Urinary bladder (tissue), 4 donors: Measurements from ENCODE around the gene ERCC4. TPM values are rescaled to one million over a fixed set of nuclear protein-coding genes. Genes with fewer than 3 reads are reported as not detected.

Experiments used
- DNase-seq: peaks from one replicate; pipeline ENCODE4 v3.0.0-alpha.2; 2015; ENCODE audit errors: extremely low spot score
- H3K27ac ChIP-seq: one replicate; pipeline ENCODE4 v1.5.1; 2013; ENCODE audit warnings: low read depth, mild to moderate bottlenecking, moderate library complexity
- H3K36me3 ChIP-seq: one replicate; pipeline ENCODE4 v1.6.1; 2013; ENCODE audit warnings: mild to moderate bottlenecking, moderate library complexity; ENCODE audit not compliant: insufficient read depth
- H3K4me1 ChIP-seq: one replicate; pipeline ENCODE4 v1.6.1; 2013; ENCODE audit warnings: mild to moderate bottlenecking, moderate library complexity; ENCODE audit not compliant: insufficient read depth
- H3K4me3 ChIP-seq: one replicate; pipeline ENCODE4 v1.5.1; 2013; ENCODE audit warnings: low read depth, low read length
- WGBS: extraction: QIAGEN DNeasy Blood & Tissue Kit; methylation state at CpG from one replicate; pipeline ENCODE4 v1.1.7; 2013; 5-methylcytosine and 5-hydroxymethylcytosine counted together
- polyA plus RNA-seq: library from polyadenylated mRNA; stranded (reverse); fragments of 200-250 nt; gene quantifications from one replicate; pipeline ENCODE4 v1.2.3, GENCODE V29; 2013
- total RNA-seq: library from RNA; depleted of rRNA; stranded (reverse); fragments of >200 nt; gene quantifications from one replicate; pipeline ENCODE4 v1.2.3, GENCODE V29; 2014
- donor health status: healthy with polysubstance abuse.
- donor health status: healthy.

ERCC4 gene
- total and polyA plus RNA-seq, 2 donors: 5.2 to 18.4 TPM

DNA sequence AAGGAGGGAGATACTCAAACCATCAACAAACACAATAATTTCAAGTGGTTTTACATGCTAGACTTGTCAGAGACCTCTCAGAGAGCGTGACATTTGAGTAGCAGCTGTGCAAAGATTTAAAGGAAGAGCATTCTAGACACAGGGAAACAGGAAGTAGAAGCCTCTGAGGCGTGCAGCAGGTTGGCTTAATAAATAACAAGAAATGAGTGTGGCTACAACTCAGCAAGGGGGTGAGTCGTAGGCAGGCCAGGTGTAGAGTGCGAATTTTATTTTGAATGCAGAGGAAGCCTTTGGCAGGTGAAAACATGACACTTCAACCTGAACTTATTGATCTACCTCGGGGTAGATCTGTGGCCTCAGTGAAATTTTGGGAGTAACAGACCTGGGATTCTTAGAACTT is 78.0 kb downstream of the ERCC4 start:
- WGBS: 76% methylated on average over 5 of the region's 5 CpGs

DNA sequence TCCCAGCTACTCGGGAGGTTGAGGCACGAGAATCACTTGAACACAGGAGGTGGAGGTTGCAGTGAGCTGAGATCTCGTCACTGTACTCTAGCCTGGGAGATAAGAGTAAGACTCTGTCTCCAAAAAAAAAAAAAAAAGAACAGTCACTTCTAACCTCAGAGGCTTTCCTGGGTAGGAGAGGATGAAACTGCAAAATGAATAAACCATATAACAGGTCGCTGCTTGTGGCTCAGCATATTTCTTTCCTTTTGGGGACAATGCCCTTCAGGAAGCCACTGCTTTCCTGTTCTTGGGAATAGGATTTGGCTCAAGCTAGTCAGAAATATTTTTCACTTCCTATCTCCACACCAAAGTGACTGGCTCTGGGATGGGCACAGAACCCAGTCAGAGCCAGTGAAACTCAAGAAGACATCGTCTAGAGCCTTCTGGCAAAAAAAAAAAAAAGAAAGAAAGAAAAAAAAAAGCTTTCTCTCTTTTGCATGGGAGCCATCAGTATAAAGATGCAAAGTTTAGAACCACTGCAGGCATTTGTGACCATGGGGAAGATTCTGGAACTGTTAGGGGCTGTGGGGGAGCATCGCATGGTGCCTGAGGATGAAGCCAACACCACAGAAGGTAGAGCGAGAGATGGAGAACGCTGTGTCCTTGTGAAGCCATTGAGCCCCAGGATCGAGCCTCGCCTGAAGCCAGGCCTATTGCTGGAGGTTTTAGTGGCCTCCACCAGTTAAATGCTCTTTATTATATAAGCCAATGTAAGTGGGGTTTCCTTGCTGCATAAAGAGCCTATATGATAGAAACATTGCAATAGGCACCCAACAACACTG is 79.3 kb downstream of the ERCC4 start:
- Histone ChIP-seq H3K36me3 (no peaks in the 10 kb centered on the region), H3K4me1 (no peaks in the 10 kb centered on the region), H3K4me3 (no peak overlapping the region), H3K27ac (no peak overlapping the region)
- no peak for DNase-seq
- WGBS: 80% methylated on average over 10 of the region's 10 CpGs

More for the DNA sequence above, 78.0 kb downstream of the ERCC4 start:
- no peaks in the 10 kb centered on the region for H3K4me1 ChIP-seq
- H3K4me3 ChIP-seq: no peak overlapping the region
- no peaks in the 10 kb centered on the region for H3K36me3 ChIP-seq
- no peak for DNase-seq
- H3K27ac ChIP-seq: no peak overlapping the region

DNA sequence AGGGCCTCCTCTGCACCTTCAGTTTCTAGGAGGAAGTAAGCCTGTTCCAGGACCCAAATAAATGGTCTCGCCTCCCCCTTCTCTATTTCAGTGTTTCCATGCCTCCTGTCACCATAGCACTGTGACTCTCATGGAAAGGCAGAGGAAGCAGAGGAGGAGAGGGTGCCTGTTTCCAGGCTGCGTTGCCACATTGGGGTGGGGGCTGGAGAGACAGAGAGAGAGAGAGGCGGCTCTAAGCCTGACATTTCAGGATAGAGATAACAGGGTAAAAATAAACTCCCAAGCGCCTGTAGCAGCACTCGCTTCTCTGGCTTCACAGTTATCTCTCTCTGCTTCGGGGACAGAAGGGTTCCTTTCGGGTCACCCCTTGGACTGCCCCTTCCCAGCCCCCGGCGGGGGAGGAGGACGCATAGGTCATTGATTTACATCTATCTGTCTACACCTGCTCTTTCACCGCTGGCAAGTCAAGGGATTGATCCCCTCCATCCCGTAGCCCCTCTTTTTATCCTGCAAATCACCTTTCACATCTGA is 80.0 kb downstream of the ERCC4 start:
- H3K4me3 ChIP-seq: no peak overlapping the region
- no peaks in the 10 kb centered on the region for H3K4me1 ChIP-seq
- 44% methylated on average over 12 of the region's 12 CpGs for WGBS
- H3K36me3 ChIP-seq: no peaks in the 10 kb centered on the region
- DNase-seq: no peak
- no peak overlapping the region for H3K27ac ChIP-seq

DNA sequence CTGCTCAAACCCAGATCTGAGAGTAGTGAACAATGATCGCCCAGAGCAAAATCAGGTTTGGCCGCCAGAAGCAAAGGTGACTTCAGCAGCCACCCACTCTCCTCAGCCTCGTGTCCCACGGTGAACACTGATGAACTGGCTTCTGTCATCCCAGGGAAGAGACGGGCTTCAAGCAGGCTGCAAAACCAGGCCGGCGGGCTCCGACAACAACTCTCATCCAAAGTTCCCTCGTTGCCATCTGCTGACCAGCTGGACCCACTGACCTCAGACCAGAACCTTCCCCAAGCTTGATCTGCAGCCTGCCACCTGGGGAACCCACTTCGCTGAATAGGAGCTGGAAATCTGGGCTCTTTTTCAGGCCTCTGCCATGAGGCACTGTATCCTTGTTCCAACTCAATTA is 81.6 kb downstream of the ERCC4 start:
- Histone ChIP-seq H3K27ac (no peak overlapping the region), H3K36me3 (no peaks in the 10 kb centered on the region), H3K4me3 (no peak overlapping the region), H3K4me1 (no peaks in the 10 kb centered on the region)
- 97% methylated on average over 10 of the region's 10 CpGs for WGBS
- no peak for DNase-seq

Other genes with a start within 250 kb of the ERCC4 start
- gene MRTFB, start 151.2 kb downstream of the ERCC4 start, total RNA-seq: 42.8 TPM
- gene MRTFB, start 151.2 kb downstream of the ERCC4 start, polyA plus RNA-seq: 18.9 TPM